Measurements from ENCODE around the gene BORCS5. TPM values are rescaled to one million over a fixed set of nuclear protein-coding genes. Genes with fewer than 3 reads are reported as not detected.

Gene BORCS5
- total and polyA plus RNA-seq, 2 of the 8 experiments (the other 6 are each of a cell fraction or from before 2014, with no cell fraction given): 8.3 to 17.4 TPM

DNA sequence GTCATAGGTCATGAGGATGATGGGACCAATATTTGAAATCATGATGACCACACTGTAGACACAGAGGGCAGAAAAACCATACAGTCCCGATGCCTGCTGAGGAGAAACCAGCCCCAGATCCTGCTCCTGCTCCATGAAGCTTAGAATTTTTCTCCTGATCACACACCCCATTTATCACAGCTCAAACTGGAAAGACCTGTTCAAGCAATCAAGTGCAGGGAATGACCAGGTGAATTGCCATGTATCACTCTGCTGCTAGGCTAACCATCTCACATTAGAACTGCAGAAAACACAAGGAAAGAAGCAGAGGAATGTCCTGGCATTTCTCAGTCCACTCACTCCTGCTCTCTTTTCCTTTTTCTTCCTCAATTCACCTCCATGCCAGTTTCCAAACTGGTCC is 25.0 kb upstream of the BORCS5 start (continued):
- TF ChIP-seq POU5F1 (IDR thresholded peaks at IDR 0.05; ENCODE audit: low read depth, low read length) (no peak), YY1 (IDR thresholded peaks at IDR 0.05; ENCODE audit: low read depth, low read length) (no peak), RBBP5 (IDR thresholded peaks at IDR 0.05; ENCODE audit: borderline replicate concordance, low read depth, low read length) (no peak), SRF (IDR thresholded peaks at IDR 0.05; ENCODE audit: low read depth, low read length) (no peak), KDM4A (IDR thresholded peaks at IDR 0.05; ENCODE audit: low read depth, low read length, severe bottlenecking) (no peak)
